ENCODE measurements around the gene KLK1. TPM values are rescaled to one million over a fixed set of nuclear protein-coding genes. Genes with fewer than 3 reads are reported as not detected.
"Not testable (repeated sequence)": the region's sequence is repeated elsewhere in the genome, so short reads cannot be mapped to it uniquely, and the experiment has no call there.

KLK1 gene
- total RNA-seq, 2 donors from 2014 or later: 0.27 TPM; not detected in 1

GRCh38 chr19:50820086-50820485 lies 3.5 kb downstream of the KLK1 start:
- no peak for ATAC-seq
- DNase-seq: no peak
- intact Hi-C loops (cut with DNase I): no loop called here

DNA sequence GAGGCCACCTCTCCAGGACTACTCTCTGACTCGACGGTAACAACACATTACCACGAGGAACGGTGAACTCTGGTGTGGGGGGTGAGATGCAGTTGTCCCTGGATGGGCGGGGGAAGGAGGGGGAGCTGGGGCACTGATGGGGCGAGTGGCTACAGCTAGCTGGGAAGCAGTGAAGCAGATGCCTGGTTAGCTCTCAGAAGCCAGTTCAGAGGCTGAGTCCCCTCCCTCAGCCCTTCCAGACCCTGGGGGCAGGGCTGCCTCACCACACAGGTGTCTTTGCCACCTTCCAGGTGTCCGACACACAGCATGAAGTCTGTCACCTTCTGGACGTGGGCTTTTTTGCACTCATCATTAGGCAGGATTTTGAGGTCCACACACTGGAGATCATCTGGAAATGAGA lies 4.0 kb downstream of the KLK1 start:
- DNase-seq: no peak
- intact Hi-C loops (cut with DNase I): no loop called here

DNA sequence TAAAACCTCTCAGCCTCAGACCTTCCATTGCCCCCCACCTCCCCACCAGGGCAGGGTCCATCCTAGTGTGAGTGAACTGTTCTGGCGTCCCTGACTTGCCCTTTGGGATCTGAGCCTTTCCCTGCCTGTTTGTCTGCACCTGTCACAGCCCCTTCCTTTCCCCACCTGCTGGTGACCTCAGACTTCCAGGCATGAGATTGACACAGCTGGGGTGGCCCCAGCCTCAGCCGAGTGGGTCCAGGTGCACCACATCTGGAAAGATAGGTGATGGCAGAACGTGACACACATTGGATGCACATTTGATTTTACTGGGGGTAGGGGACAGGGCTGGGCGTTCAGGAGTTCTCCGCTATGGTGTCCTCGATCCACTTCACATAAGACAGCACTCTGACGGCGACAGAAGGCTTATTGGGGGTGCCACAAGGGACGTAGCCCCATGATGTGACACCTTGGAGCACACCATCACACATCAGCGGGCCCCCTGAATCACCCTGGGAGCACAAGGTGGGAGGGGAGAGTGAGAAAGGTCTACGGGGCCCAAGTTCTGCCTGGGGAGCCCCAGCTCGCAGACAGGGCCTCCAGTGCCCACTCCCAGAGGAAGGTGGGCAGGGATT lies 4.6 kb downstream of the KLK1 start:
- ATAC-seq (no peak), DNase-seq (no peak)
- intact Hi-C loops (cut with DNase I): no loop called here

More for the DNA sequence above, 4.0 kb downstream of the KLK1 start:
- no peak for ATAC-seq

DNA sequence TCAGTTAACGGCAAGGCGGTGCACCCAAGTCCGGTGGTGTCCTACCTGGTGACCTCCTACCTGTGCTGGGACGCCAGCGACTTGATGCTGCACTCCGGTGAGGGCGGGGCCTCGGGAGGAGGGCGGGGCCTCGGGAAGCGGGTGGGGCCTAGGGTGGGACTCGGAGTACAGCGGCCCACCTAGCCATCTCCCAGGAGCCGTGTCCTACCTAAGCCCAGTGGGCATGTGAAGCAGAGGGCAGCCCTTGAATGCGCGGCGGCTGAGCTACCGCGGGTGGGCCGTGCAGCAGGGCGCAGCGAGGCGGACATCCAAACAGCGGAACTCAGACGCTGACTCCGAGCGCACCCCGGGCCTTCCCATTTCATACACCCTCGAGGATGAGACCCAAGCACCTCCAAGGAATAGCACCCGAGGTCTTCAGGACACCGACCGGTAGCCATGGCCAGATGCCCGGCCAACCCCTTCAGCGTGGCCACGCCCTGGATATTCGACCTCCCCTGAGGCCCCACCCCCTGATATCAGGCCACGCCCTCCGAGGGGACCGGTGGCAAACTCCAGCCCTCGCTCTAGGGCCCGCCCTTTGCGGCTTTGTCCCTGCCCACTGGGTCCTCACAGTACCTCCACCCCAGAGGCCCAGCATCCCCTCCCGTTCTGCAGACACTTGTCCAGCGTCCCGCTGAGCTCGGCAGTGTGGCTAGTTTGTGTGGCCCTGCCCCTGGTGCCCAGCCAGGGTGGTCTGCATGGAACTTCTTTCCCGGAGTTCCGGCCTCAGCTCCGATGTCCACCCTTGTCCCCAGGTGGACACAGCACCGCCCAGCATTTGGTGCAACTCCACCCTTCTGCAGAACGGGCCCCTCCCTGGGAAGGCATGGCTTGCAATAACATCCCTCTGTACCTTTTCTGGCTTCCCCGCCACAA lies 5.4 kb downstream of the KLK1 start:
- intact Hi-C loops (cut with DNase I): no loop called here
- ATAC-seq: peak in 1 of 2 donors; percentile 65
- DNase-seq: peak; percentile 66

GRCh38 chr19:50815439-50815838 lies 8.1 kb downstream of the KLK1 start:
- no peak for ATAC-seq
- no peak for DNase-seq
- intact Hi-C loops (cut with DNase I): no loop called here

DNA sequence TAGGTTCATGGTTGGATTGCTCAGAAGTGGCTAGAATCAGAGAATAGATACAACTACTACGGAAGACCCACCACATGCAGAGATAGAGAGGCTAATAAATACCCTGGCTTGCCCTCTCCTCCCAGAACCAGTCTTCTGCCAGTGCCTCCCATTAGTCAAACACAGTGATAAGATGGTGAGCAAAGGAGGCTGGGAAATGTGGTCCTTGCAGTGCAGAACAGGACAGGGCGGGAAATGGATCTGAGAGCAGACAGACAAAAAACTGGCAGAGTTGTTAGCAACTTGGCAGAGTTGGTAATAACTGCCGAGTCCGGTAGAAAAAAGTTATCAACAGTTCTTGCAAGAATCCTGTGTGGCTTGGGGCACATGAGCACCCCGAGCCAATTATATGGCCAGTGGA lies 8.7 kb downstream of the KLK1 start:
- ATAC-seq (no peak), DNase-seq (no peak)
- intact Hi-C loops (cut with DNase I): no loop called here

- DNase-seq: no peak
- ATAC-seq: no peak
- intact Hi-C loops (cut with DNase I): no loop called here
Measured at GRCh38 chr19:50812474-50812873, 11.1 kb downstream of the KLK1 start.

DNA sequence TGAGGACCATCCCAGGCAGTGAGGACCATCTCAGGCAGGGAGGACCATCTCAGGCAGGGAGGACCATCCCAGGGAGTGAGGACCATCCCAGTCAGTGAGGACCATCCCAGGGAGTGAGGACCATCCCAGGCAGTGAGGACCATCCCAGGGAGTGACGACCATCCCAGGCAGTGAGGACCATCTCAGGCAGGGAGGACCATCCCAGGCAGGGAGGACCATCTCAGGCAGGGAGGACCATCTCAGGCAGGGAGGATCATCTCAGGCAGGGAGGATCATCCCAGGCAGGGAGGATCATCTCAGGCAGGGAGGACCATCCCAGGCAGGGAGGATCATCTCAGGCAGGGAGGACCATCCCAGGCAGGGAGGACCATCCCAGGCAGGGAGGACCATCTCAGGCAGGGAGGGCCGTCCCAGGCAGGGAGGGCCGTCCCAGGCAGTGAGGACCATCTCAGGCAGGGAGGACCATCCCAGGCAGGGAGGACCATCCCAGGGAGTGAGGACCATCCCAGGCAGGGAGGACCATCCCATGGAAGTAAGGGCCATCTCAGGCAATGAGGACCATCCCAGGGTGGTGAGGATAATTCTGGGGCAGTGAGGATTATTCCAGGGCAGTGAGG lies 11.9 kb downstream of the KLK1 start:
- intact Hi-C loops (cut with DNase I): not testable (repeated sequence)

GRCh38 chr19:50808856-50809255 lies 14.7 kb downstream of the KLK1 start:
- ATAC-seq (no peak), DNase-seq (no peak)
- intact Hi-C loops (cut with DNase I): no loop called here

More for the DNA sequence above, 11.9 kb downstream of the KLK1 start:
- not testable (repeated sequence) for DNase-seq, ATAC-seq

DNA sequence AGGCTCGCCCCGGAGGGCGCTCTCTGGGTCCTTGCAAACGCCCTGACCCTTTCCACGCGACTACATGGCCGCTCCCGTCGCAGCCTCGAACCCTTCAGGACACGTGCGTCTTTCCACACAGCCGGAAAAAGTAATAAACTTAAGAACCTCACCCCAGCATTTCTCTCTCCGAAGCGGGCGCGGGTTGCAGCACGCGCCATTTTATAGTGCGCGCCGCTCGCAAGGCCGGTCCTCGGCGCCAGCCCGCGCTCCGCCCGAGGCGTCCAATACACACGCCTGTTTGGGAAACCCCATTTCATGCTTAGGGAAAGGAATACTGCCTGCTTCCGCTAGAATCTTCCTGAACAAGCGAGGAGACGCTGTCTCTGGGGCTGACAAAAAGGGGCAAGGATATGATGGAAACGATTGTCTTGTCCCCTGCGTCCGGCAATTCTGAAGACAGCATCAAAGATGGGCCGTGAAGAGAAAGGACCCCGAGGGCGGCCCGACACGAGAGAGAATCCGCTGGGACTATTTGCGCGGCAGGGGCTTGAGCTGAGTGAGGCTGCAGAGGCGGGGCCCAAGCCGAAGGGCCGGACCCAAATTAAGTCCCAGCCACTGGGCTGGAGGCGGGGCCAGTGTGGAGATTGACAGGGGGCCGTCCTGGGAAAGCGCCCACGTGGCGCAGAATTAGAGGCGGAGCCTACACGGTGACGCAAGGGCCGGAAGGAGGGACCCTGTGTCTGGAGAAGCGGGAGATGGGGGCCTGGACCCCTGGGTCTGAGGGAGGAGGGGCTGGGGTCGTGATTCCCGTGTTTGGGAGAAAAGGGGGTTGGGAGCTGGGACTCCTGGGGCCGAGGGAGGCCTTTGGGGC lies 18.9 kb downstream of the KLK1 start:
- DNase-seq (peak; percentile 99), ATAC-seq (peak; percentile 99 to 100)
- intact Hi-C loops (cut with DNase I): no loop called here

GRCh38 chr19:50803633-50804419 lies 19.8 kb downstream of the KLK1 start:
- intact Hi-C loops (cut with DNase I): no loop called here
- DNase-seq (no peak), ATAC-seq (peak; percentile 10 to 19)

- ATAC-seq (no peak), DNase-seq (no peak)
- intact Hi-C loops (cut with DNase I): no loop called here
Measured at GRCh38 chr19:50801107-50801506, 22.5 kb downstream of the KLK1 start.

DNA sequence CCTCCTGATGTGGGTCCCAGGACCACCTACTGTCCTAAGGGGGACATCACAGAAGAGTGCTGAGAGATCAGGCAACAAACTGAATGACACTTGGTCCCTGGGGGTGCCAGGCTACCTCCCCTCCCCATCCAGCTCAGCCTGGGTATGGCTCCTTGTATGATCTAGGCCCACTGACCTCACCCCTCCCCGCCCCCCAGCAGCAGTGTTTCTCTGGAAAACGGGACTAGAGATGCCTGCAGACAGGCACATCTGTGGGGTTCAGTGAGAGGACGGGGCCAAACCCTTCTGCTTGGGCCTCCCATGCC lies 24.1 kb downstream of the KLK1 start:
- intact Hi-C loops (cut with DNase I): no loop called here
- ATAC-seq: no peak
- DNase-seq: no peak

- ATAC-seq: no peak
- no peak for DNase-seq
- intact Hi-C loops (cut with DNase I): no loop called here
Measured at GRCh38 chr19:50798659-50799546, 24.7 kb downstream of the KLK1 start.

DNA sequence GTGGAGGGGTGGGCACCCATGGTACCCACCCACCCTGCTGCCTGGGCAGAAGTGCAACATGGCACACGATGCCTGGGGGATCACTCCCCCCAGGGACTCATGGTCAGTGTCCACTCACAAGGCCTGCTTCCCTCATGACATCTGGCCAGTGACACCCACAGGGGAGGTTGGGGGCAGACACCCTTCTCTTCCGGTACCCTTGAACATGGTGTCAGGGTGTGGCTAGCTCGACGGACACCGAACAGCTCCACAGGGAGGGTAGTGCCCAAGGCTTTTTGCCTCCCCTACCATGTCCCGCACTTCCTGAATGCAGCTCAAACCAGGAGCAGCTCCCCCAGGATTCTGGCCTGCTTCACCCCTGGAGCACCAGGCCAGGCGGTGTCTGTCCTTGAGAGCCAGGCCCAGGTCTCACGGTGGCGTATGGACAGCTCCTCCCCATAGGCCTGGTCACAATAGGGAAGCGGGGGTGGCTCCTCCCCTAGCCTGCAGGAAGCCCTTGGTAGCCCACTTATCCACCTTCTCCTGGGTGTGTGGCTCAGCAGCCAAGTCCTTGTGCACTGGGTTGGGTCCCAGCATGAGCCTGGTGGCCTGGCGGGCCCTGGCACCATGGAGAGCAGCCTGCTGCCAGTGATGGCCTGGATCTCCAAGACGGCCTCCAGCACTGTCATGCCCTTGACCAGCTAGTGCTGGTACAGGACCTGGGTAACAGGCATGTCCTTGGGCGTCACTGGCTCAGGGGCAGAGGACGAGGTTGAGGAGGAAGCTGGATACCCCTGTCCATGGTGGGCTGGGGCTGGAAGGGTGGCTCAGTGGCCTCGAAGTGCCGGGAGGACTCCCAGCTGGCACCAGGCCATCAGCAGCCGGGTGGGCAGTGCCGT lies 25.6 kb downstream of the KLK1 start:
- intact Hi-C loops (cut with DNase I): no loop called here
- no peak for ATAC-seq
- no peak for DNase-seq

DNA sequence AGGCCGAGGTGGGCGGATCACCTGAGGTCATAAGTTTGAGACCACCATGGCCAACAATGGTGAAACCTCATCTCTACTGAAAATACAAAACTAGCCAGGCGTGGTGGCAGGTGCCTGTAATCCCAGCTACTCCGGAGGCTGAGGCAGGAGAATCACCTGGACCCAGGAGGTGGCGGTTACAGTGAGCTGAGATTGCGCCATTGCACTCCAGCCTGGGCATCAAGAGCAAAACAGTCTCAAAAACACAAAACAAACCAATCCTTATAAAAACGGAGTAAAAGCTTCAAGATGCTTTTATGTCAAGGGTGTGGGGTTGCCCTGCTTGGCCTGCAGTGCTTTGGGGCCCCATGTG lies 26.2 kb downstream of the KLK1 start:
- DNase-seq: no peak
- ATAC-seq: no peak
- intact Hi-C loops (cut with DNase I): no loop called here
